ENCODE measurements around the gene CYP24A1.

- no peak for TF ChIP-seq CTCF (IDR thresholded peaks at IDR 0.05)
- TF ChIP-seq POLR2A (IDR thresholded peaks at IDR 0.05) = no peak
Observed at GRCh38 chr20:54149765-54150264, 24.0 kb downstream of the CYP24A1 start.

Measured in heart left ventricle (tissue), 13 donors.